Loucy (cell line): ENCODE results near the gene PLEKHN1.
"Not testable (repeated sequence)": the region's sequence is repeated elsewhere in the genome, so short reads cannot be mapped to it uniquely, and the experiment has no call there.

ENCODE experiments used
- EZH2phosphoT487 ChIP-seq: fragments of 200-600 bp; IDR thresholded peaks from 2 replicates; pipeline ENCODE4 v1.6.1; 2018; ENCODE audit warnings: antibody characterized with exemption, mild to moderate bottlenecking, moderate library complexity, borderline replicate concordance
- TF ChIP-seq, protein P1 (sequence below): fragments of 200-600 bp; sonication (generic); conservative IDR thresholded peaks from 2 replicates; pipeline ENCODE4 v1.5.1; 2014; ENCODE audit warnings: mild to moderate bottlenecking, antibody characterized with exemption, low read length

DNA sequence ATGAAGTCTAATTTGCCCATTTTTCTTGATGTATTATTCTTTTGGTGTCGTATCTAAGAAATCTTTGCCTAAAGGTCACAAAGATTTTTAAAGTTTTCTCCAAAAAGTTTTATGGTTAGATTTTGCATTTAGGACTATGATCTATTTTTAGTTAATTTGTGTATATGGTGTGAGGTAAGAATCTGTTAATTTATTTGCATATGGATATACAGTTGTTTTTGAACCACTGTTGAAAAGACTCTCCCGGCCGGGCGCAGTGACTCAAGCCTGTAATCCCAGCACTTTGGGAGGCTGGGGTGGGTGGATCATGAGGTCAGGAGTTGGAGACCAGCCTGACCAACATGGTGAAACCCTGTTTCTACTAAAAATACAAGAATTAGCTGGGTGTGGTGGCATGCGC is 21.8 kb downstream of the PLEKHN1 start:
- TF ChIP-seq, protein P1, sequence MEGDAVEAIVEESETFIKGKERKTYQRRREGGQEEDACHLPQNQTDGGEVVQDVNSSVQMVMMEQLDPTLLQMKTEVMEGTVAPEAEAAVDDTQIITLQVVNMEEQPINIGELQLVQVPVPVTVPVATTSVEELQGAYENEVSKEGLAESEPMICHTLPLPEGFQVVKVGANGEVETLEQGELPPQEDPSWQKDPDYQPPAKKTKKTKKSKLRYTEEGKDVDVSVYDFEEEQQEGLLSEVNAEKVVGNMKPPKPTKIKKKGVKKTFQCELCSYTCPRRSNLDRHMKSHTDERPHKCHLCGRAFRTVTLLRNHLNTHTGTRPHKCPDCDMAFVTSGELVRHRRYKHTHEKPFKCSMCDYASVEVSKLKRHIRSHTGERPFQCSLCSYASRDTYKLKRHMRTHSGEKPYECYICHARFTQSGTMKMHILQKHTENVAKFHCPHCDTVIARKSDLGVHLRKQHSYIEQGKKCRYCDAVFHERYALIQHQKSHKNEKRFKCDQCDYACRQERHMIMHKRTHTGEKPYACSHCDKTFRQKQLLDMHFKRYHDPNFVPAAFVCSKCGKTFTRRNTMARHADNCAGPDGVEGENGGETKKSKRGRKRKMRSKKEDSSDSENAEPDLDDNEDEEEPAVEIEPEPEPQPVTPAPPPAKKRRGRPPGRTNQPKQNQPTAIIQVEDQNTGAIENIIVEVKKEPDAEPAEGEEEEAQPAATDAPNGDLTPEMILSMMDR, result not testable (repeated sequence)
- TF ChIP-seq EZH2phosphoT487, result not testable (repeated sequence)
